OCI-LY1 (cell line): Measurements from ENCODE around the gene ITGA6.

Experiments
- EZH2 ChIP-seq: fragments of 200-600 bp; sonication (generic), shearing (Covaris generic); IDR thresholded peaks from 2 replicates; pipeline ENCODE4 v1.8.0; 2017; ENCODE audit warnings: borderline replicate concordance, mixed run types, mild to moderate bottlenecking, antibody characterized with exemption, low read length, moderate library complexity, mixed read lengths
- TF ChIP-seq, protein P1 (sequence below): fragments of 200-600 bp; sonication (generic), shearing (Covaris generic); IDR thresholded peaks from 2 replicates; pipeline ENCODE4 v1.5.1; 2017; ENCODE audit warnings: mild to moderate bottlenecking, antibody characterized with exemption, low read length, moderate library complexity, mixed read lengths

DNA sequence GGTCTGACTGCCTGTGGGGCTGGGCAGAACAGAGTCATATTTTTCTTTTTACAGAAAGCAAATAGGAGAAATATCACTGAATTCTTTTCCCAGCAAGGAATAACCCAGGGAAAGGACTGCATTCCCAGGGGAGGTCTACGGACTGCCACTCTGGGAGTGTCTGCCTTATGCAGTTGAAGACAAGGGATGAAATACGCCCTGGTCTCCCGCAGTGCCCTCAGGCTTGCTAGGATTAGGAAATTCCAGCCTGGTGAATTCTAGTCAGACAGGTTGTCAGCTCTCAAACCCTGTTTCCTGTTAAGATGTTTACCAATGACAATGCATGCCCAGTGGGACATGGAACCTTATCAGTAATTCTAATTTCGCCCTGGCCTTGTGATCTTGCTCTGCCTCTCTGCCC lies 98.2 kb downstream of the ITGA6 start:
- TF ChIP-seq, protein P1, sequence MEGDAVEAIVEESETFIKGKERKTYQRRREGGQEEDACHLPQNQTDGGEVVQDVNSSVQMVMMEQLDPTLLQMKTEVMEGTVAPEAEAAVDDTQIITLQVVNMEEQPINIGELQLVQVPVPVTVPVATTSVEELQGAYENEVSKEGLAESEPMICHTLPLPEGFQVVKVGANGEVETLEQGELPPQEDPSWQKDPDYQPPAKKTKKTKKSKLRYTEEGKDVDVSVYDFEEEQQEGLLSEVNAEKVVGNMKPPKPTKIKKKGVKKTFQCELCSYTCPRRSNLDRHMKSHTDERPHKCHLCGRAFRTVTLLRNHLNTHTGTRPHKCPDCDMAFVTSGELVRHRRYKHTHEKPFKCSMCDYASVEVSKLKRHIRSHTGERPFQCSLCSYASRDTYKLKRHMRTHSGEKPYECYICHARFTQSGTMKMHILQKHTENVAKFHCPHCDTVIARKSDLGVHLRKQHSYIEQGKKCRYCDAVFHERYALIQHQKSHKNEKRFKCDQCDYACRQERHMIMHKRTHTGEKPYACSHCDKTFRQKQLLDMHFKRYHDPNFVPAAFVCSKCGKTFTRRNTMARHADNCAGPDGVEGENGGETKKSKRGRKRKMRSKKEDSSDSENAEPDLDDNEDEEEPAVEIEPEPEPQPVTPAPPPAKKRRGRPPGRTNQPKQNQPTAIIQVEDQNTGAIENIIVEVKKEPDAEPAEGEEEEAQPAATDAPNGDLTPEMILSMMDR = no peak
- TF ChIP-seq EZH2 = no peak
